HCT116 (cell line): ENCODE results near the gene NRCAM. TPM values are rescaled to one million over a fixed set of nuclear protein-coding genes. Genes with fewer than 3 reads are reported as not detected.

ENCODE experiments used
- ATAC-seq: fragments of 200-7000 bp; cut with Tn5 transposase; 2 replicates; pipeline ENCODE4 v1.9.1; 2020; ENCODE audit warnings: mild to moderate bottlenecking, moderate library complexity
- BruUV-seq: library from RNA; stranded (reverse); fragments of 400-500 nt; replicated peaks from 2 replicates; lab custom pipeline; 2021; lab: Mats Ljungman, UMichigan
- CTCF ChIA-PET: fragments of 300-600 bp; sonication (Branson Sonifier 250); formaldehyde crosslinking; loops from one replicate; lab custom pipeline; 2021; ENCODE audit warnings: antibody characterized with exemption; lab: Charles Lee
- POLR2A ChIA-PET: fragments of 300-600, 350-600 bp; sonication (Branson Sonifier 250); formaldehyde crosslinking; loops from one replicate; lab custom pipeline; 2021; ENCODE audit warnings: antibody characterized with exemption; lab: Charles Lee
- RAD21 ChIA-PET, 2 experiments: fragments of 300-600 bp; sonication (Branson Sonifier 250); formaldehyde crosslinking; loops; one replicate each; lab custom pipeline; 2023; ENCODE audit warnings: low total read pairs in 2 of 2; ENCODE audit not compliant: uncharacterized antibody in 2 of 2, unreplicated experiment in 2 of 2, low non-redundant PET in 1 of 2; lab: Charles Lee
- DNase-seq: peaks from one replicate; pipeline ENCODE4 v3.0.0-alpha.2; 2010; ENCODE audit warnings: low read depth, low spot score
- H2AFZ ChIP-seq: fragments of 200-600 bp; shearing (Covaris generic), sonication (generic); 2 replicates; pipeline ENCODE4 v1.6.1; 2017; ENCODE audit warnings: low read depth, mixed run types, mixed read lengths, antibody characterized with exemption, low read length; ENCODE audit not compliant: poor library complexity, severe bottlenecking
- H3K27ac ChIP-seq: 2 replicates; pipeline ENCODE4 v1.5.1; 2012; ENCODE audit warnings: low read depth, low read length
- H3K27me3 ChIP-seq: fragments of 200-600 bp; sonication (generic); 2 replicates; pipeline ENCODE4 v1.6.1; 2016; ENCODE audit warnings: mixed run types, low read length, mixed read lengths; ENCODE audit not compliant: insufficient read depth
- H3K36me3 ChIP-seq, 2 experiments: fragments of 200-500 bp in 1 of 2; fragments of 200-600 bp in 1 of 2; sonication (Bioruptor generic) in 1 of 2; sonication (generic) in 1 of 2; 2 replicates each; pipeline versions ENCODE4 v1.5.1 to v1.6.1; 2014 to 2016; ENCODE audit warnings: low read length in 2 of 2, inconsistent platforms in 1 of 2, mixed read lengths in 1 of 2, mixed run types in 1 of 2; ENCODE audit not compliant: insufficient read depth in 2 of 2, control insufficient read depth in 1 of 2
- H3K4me1 ChIP-seq, 2 experiments: fragments of 200-600 bp in 1 of 2; sonication (generic) in 1 of 2; 2 replicates each; pipeline versions ENCODE4 v1.5.1 to v1.6.1; 2012 to 2017; ENCODE audit warnings: low read length in 2 of 2, inconsistent platforms in 1 of 2, mild to moderate bottlenecking in 1 of 2, mixed read lengths in 1 of 2, mixed run types in 1 of 2, moderate library complexity in 1 of 2; ENCODE audit not compliant: insufficient read depth in 2 of 2, control insufficient read depth in 1 of 2
- H3K4me2 ChIP-seq: fragments of 200-600 bp; sonication (generic); 2 replicates; pipeline ENCODE4 v1.6.1; 2017; ENCODE audit warnings: mixed run types, low read length, mixed read lengths
- H3K4me3 ChIP-seq, 2 experiments: fragments of 200-600 bp in 1 of 2; sonication (generic) in 1 of 2; replicated peaks in 1 of 2; 2 replicates each; pipeline ENCODE4 v1.5.1; 2011 to 2016; ENCODE audit warnings: low read length in 2 of 2, control low read depth in 1 of 2, low read depth in 1 of 2, mild to moderate bottlenecking in 1 of 2, mixed read lengths in 1 of 2, mixed run types in 1 of 2
- H3K79me2 ChIP-seq: fragments of 200-600 bp; sonication (generic); 2 replicates; pipeline ENCODE4 v1.6.1; 2017; ENCODE audit warnings: mild to moderate bottlenecking, mixed run types, low read length, moderate library complexity, mixed read lengths; ENCODE audit not compliant: insufficient read depth
- H3K9ac ChIP-seq: fragments of 200-600 bp; sonication (generic); 2 replicates; pipeline ENCODE4 v1.6.1; 2016; ENCODE audit warnings: low read length, mixed read lengths
- H3K9me2 ChIP-seq: fragments of 200-600 bp; sonication (generic), shearing (Covaris generic); 2 replicates; pipeline ENCODE4 v1.6.1; 2017; ENCODE audit warnings: mixed run types, mild to moderate bottlenecking, moderate library complexity; ENCODE audit not compliant: insufficient read depth
- H3K9me3 ChIP-seq, 2 experiments: fragments of 200-500 bp in 1 of 2; fragments of 200-600 bp in 1 of 2; sonication (Bioruptor generic) in 1 of 2; sonication (generic) in 1 of 2; 2 replicates each; pipeline ENCODE4 v1.6.1; 2014 to 2017; ENCODE audit warnings: low read length in 2 of 2, mixed read lengths in 2 of 2, inconsistent platforms in 1 of 2, low read depth in 1 of 2, mild to moderate bottlenecking in 1 of 2, mixed run types in 1 of 2, moderate library complexity in 1 of 2; ENCODE audit not compliant: control insufficient read depth in 1 of 2, insufficient read depth in 1 of 2
- H4K20me1 ChIP-seq: fragments of 200-600 bp; sonication (generic), shearing (Covaris generic); 2 replicates; pipeline ENCODE4 v1.6.1; 2017; ENCODE audit warnings: mixed run types, mild to moderate bottlenecking, moderate library complexity; ENCODE audit not compliant: insufficient read depth
- ATF3 ChIP-seq: IDR thresholded peaks from 2 replicates; pipeline ENCODE4 v1.6.1; 2012
- CTCF ChIP-seq, 3 experiments: fragments of 200-600 bp in 1 of 3; sonication (generic) in 1 of 3; IDR thresholded peaks in 2 of 3; conservative IDR thresholded peaks in 1 of 3; 2 replicates each; pipeline ENCODE4 v1.5.1; 2012 to 2017; ENCODE audit warnings: low read depth in 2 of 3, low read length in 2 of 3, antibody characterized with exemption in 1 of 3, borderline replicate concordance in 1 of 3, control low read depth in 1 of 3, mild to moderate bottlenecking in 1 of 3, mixed read lengths in 1 of 3, mixed run types in 1 of 3, moderate library complexity in 1 of 3; ENCODE audit not compliant: insufficient read depth in 1 of 3
- FOSL1 ChIP-seq: IDR thresholded peaks from 2 replicates; pipeline ENCODE4 v1.6.1; 2012; ENCODE audit warnings: low read depth
- POLR2A ChIP-seq: IDR thresholded peaks from 2 replicates; pipeline ENCODE4 v1.7.0; 2011; ENCODE audit warnings: borderline replicate concordance; ENCODE audit not compliant: insufficient read depth, insufficient read length; ENCODE audit errors: extremely low read depth
- RAD21 ChIP-seq: IDR thresholded peaks from 2 replicates; pipeline ENCODE4 v1.6.1; 2012; ENCODE audit warnings: low read depth, mild to moderate bottlenecking
- REST ChIP-seq: IDR thresholded peaks from 2 replicates; pipeline ENCODE4 v1.6.1; 2012; ENCODE audit warnings: low read depth
- SIN3A ChIP-seq: IDR thresholded peaks from 2 replicates; pipeline ENCODE4 v1.6.1; 2012; ENCODE audit warnings: low read depth
- TCF7L2 ChIP-seq: IDR thresholded peaks from 2 replicates; pipeline ENCODE4 v1.7.0; 2011; ENCODE audit warnings: borderline replicate concordance, inconsistent platforms; ENCODE audit not compliant: insufficient read depth, insufficient read length; ENCODE audit errors: extremely low read depth
- intact Hi-C: fragments of 100-400 bp; cut with micrococcal nuclease; formaldehyde crosslinking; loops from 2 replicates; pipeline ENCODE4 v1.10.0; 2022
- total RNA-seq: library from RNA; stranded (reverse); gene quantifications from one replicate; pipeline ENCODE4 v1.2.1, GENCODE V29; 2021; ENCODE audit not compliant: unreplicated experiment

The NRCAM gene
- total RNA-seq, 1 experiment from 2014 or later, result 0.15 TPM

GRCh38 chr7:108103558-108104298 lies 352.5 kb downstream of the NRCAM start:
- no peak overlapping the region for H3K4me3 ChIP-seq
- H3K4me1 ChIP-seq, result no peaks in the 10 kb centered on the region
- H3K9me3 ChIP-seq, result no peaks in the 10 kb centered on the region
- H3K9me2 ChIP-seq, result no peaks in the 10 kb centered on the region
- H3K79me2 ChIP-seq, result no peaks in the 10 kb centered on the region
- ChIA-PET POLR2A (no interaction called here), RAD21 (no interaction called here), CTCF (no interaction called here)
- no peak overlapping the region for H3K4me2 ChIP-seq
- H3K27me3 ChIP-seq, result no peaks in the 10 kb centered on the region
- DNase-seq, result no peak
- intact Hi-C loops, result no loop called here
- no peak for TF ChIP-seq TCF7L2
- TF ChIP-seq POLR2A, result no peak
- TF ChIP-seq REST, result no peak
- TF ChIP-seq SIN3A, result no peak
- TF ChIP-seq ATF3, result no peak
- no peak for TF ChIP-seq CTCF (IDR thresholded peaks at IDR 0.05 in 2 of 3, conservative IDR thresholded peaks at IDR 0.05 in 1 of 3; ENCODE audit: borderline replicate concordance in 1 of 3, insufficient read depth in 1 of 3, low read depth in 2 of 3, low read length in 2 of 3)
- TF ChIP-seq RAD21, result no peak
- no peak for TF ChIP-seq FOSL1
- no peak for ATAC-seq
- no peak overlapping the region for H3K27ac ChIP-seq
- no peak overlapping the region for H3K9ac ChIP-seq
- no TSS peak for BruUV-seq
- H4K20me1 ChIP-seq, result no peaks in the 10 kb centered on the region
- H2AFZ ChIP-seq, result no peak overlapping the region
- H3K36me3 ChIP-seq, result no peaks in the 10 kb centered on the region
